Measurements from ENCODE around the gene HS2ST1. TPM values are rescaled to one million over a fixed set of nuclear protein-coding genes. Genes with fewer than 3 reads are reported as not detected.

Gene HS2ST1
- total and polyA plus RNA-seq, 10 of the 15 experiments (the other 5 are each of a cell fraction or from before 2014, with no cell fraction given) = 5.4 to 30.8 (median 18.6) TPM

GRCh38 chr1:87028576-87028975, 114.1 kb downstream of the HS2ST1 start:
- TF ChIP-seq YBX1 (IDR thresholded peaks at IDR 0.05) (no peak), NR2F1 (conservative IDR thresholded peaks at IDR 0.05) (no peak), NKRF (conservative IDR thresholded peaks at IDR 0.05) (no peak), NR2C1 (IDR thresholded peaks at IDR 0.05) (no peak), IRF5 (IDR thresholded peaks at IDR 0.05; ENCODE audit: borderline replicate concordance) (no peak), MEF2A (IDR thresholded peaks at IDR 0.05; ENCODE audit: insufficient read depth, low read depth, low read length) (no peak), STAT1 (conservative IDR thresholded peaks at IDR 0.05) (no peak), CBX3 (IDR thresholded peaks at IDR 0.05; ENCODE audit: borderline replicate concordance, low read depth) (no peak), PKNOX1 (IDR thresholded peaks at IDR 0.05) (no peak)
- in situ Hi-C loops (cut with MboI) = no loop called here
- RAD21 ChIA-PET (ENCODE audit: unreplicated experiment) = no interaction called here
- H3K79me2 ChIP-seq (ENCODE audit: control insufficient read depth, insufficient read depth, low read length) = peaks cover 3% of the 10 kb centered on the region
- DNase-seq (ENCODE audit: low read depth, low spot score) (no peak), FAIRE-seq (no peak), ATAC-seq (no peak)
- intact Hi-C loops (cut with micrococcal nuclease; ENCODE audit: unreplicated experiment) = loop anchor here (5.0 kb wide), 2 partner anchors 116 to 196 kb away; partner anchors contain the start of genes HS2ST1 and SELENOF
- no peak overlapping the region for H3K4me3 ChIP-seq
- H3K9me3 ChIP-seq (replicated peaks; ENCODE audit: control insufficient read depth, insufficient read depth, low read length) = peaks cover 8% of the 10 kb centered on the region
- no peaks in the 10 kb centered on the region for H3K36me3 ChIP-seq (ENCODE audit: control insufficient read depth in 2 of 2, insufficient read depth in 2 of 2, low read length in 1 of 2)
- no TSS peak for BruUV-seq (replicated peaks)
- POLR2A ChIA-PET = interaction anchor here (0.6 kb wide), 1 partner anchor 657 kb away, joined by 3 read pairs; no protein-coding TSS in a partner anchor
- H3K4me2 ChIP-seq (ENCODE audit: control insufficient read depth, insufficient read depth) = no peak overlapping the region
- WGBS (ENCODE audit: insufficient coverage, insufficient replicate concordance, low lambda C conversion rate, missing lambda C conversion rate) = 96% methylated on average over 2 of the region's 2 CpGs
- no peaks in the 10 kb centered on the region for H4K20me1 ChIP-seq (ENCODE audit: control insufficient read depth, insufficient read depth)
- H3K27me3 ChIP-seq (replicated peaks in 1 of 2; ENCODE audit: control insufficient read depth in 2 of 2, insufficient read depth in 2 of 2, low read length in 1 of 2) = no peaks in the 10 kb centered on the region
- SMC1A ChIA-PET (ENCODE audit: uncharacterized antibody, unreplicated experiment) = no interaction called here
- H3K27ac ChIP-seq (ENCODE audit: control insufficient read depth, insufficient read depth) = no peak overlapping the region
- H3K9ac ChIP-seq (ENCODE audit: control insufficient read depth, insufficient read depth, low read length) = no peak overlapping the region
- CTCF ChIA-PET = no interaction called here
- peaks cover 5% of the 10 kb centered on the region; the same call in 1 of the 2 replicates for H3K4me1 ChIP-seq (ENCODE audit: control insufficient read depth, insufficient read depth, low read length)
- H2AFZ ChIP-seq (ENCODE audit: control insufficient read depth, low read depth, low read length) = no peak overlapping the region
